Psoas muscle (tissue), 8 donors: ENCODE results near the gene SOD1. TPM values are rescaled to one million over a fixed set of nuclear protein-coding genes. Genes with fewer than 3 reads are reported as not detected.
"Not testable (repeated sequence)": the region's sequence is repeated elsewhere in the genome, so short reads cannot be mapped to it uniquely, and the experiment has no call there.

Experiments
- ATAC-seq, 4 donors: fragments of 200-7000 bp; cut with Tn5 transposase; one replicate each; pipeline ENCODE4 v1.9.1; 2020; ENCODE audit warnings: moderate library complexity in 3 of 4, mild to moderate bottlenecking in 2 of 4
- DNase-seq, 2 donors: peaks; one replicate each; pipeline ENCODE4 v3.0.0-alpha.2; 2020
- H3K27ac ChIP-seq: fragments of 200-600 bp; one replicate; pipeline ENCODE4 v1.8.0; 2022
- H3K27me3 ChIP-seq, 3 donors: fragments of 200-600 bp in 1 of 3; one replicate each; pipeline versions ENCODE4 v1.6.1 to v1.8.0; 2013 to 2022; ENCODE audit warnings: low read length in 2 of 3, mild to moderate bottlenecking in 2 of 3, moderate library complexity in 1 of 3; ENCODE audit not compliant: insufficient read depth in 3 of 3
- H3K36me3 ChIP-seq, 2 donors: fragments of 200-600 bp in 1 of 2; one replicate each; pipeline versions ENCODE4 v1.6.1 to v1.8.0; 2013 to 2022; ENCODE audit warnings: low read depth in 1 of 2, mild to moderate bottlenecking in 1 of 2, moderate library complexity in 1 of 2; ENCODE audit not compliant: insufficient read depth in 1 of 2
- H3K4me1 ChIP-seq: fragments of 200-600 bp; one replicate; pipeline ENCODE4 v1.8.0; 2022
- H3K4me3 ChIP-seq: fragments of 200-600 bp; one replicate; pipeline ENCODE4 v1.8.0; 2022; ENCODE audit warnings: mild to moderate bottlenecking
- H3K9me3 ChIP-seq: fragments of 200-600 bp; one replicate; pipeline ENCODE4 v1.8.0; 2022
- CTCF ChIP-seq: fragments of 200-600 bp; IDR thresholded peaks from one replicate; pipeline ENCODE4 v1.8.0; 2022; ENCODE audit warnings: antibody characterized with exemption
- WGBS, 3 donors: extraction: QIAGEN DNeasy Blood & Tissue Kit; methylation state at CpG; one replicate each; pipeline versions ENCODE4 v1.1.6 to v1.1.7; 2013; 5-methylcytosine and 5-hydroxymethylcytosine counted together
- intact Hi-C, 2 donors: fragments of 100-400 bp; cut with DNase I; formaldehyde crosslinking; loops; one replicate each; pipeline versions ENCODE4 v1.11.0 to v1.14.2; 2022
- polyA plus RNA-seq, 3 donors: library from polyadenylated mRNA; stranded (reverse); fragments of 200-250 nt; gene quantifications; one replicate each; pipeline ENCODE4 v1.2.3, GENCODE V29; 2013
- total RNA-seq, 4 donors: library from RNA; stranded (reverse); fragmentation: NEBNext Ultra II Directional in 2 of 4; extraction: Animal tissue kit (Norgen Biotek cat#: 25700) in 2 of 4; gene quantifications; one replicate each; pipeline versions ENCODE4 v1.2.1 to v1.2.4, GENCODE V29; 2021 to 2023
- donor health status: healthy with polysubstance abuse.
- donor health status: DM: no; HTN: no; CAD: no; lungs with moderate emphysema.
- donor health status: Bipolar disorder and iron deficiency.
- donor health status: healthy.
- donor health status: DM: yes; HTN: yes; CAD: no.
- donor health status: DM: no; HTN: no; CAD: no.
- donor health status: DM: no; HTN: no; CAD: no.
- donor health status: DM: yes; HTN: yes; CAD: no.

The SOD1 gene
- total and polyA plus RNA-seq, 7 donors: 226 to 890 (median 305) TPM

GRCh38 chr21:31654340-31654739 is 5.2 kb upstream of the SOD1 start:
- DNase-seq: no peak

GRCh38 chr21:31654821-31655580 is 4.5 kb upstream of the SOD1 start:
- H3K36me3 ChIP-seq, H3K4me3 ChIP-seq, H3K9me3 ChIP-seq, intact Hi-C loops, H3K27me3 ChIP-seq, DNase-seq, ATAC-seq, H3K4me1 ChIP-seq, H3K27ac ChIP-seq: not testable (repeated sequence)
- WGBS, 3 donors: 67 to 74% (median 73%) methylated on average over 17 to 20 of the region's 21 CpGs

More at GRCh38 chr21:31654340-31654739, 5.2 kb upstream of the SOD1 start:
- no peaks in the 10 kb centered on the region for H3K36me3 ChIP-seq
- no peak overlapping the region for H3K27ac ChIP-seq
- H3K27me3 ChIP-seq: no peaks in the 10 kb centered on the region
- intact Hi-C loops: no loop called here
- TF ChIP-seq CTCF: no peak
- no peaks in the 10 kb centered on the region for H3K9me3 ChIP-seq
- no peaks in the 10 kb centered on the region for H3K4me1 ChIP-seq
- no peak for ATAC-seq
- no peak overlapping the region for H3K4me3 ChIP-seq
- 93 to 97% (median 96%) methylated on average over 16 to 20 of the region's 20 CpGs for WGBS, 3 donors

GRCh38 chr21:31656199-31657095 is 3.0 kb upstream of the SOD1 start:
- 89 to 94% (median 92%) methylated on average over 13 of the region's 13 CpGs for WGBS, 3 donors
- H3K27ac ChIP-seq: no peak overlapping the region
- H3K4me3 ChIP-seq: no peak overlapping the region
- H3K4me1 ChIP-seq: peaks cover 7% of the 10 kb centered on the region
- DNase-seq (no peak), ATAC-seq (no peak)
- intact Hi-C loops: no loop called here
- no peaks in the 10 kb centered on the region for H3K9me3 ChIP-seq
- H3K27me3 ChIP-seq: no peaks in the 10 kb centered on the region
- peaks cover 0 to 2% of the 10 kb centered on the region in 2 donors for H3K36me3 ChIP-seq
- no peak for TF ChIP-seq CTCF

- Histone ChIP-seq H3K4me3 (no peak overlapping the region), H3K27ac (no peak overlapping the region), H3K4me1 (peaks cover 18% of the 10 kb centered on the region), H3K36me3 (peaks cover 0 to 12% of the 10 kb centered on the region in 2 donors), H3K27me3 (no peaks in the 10 kb centered on the region), H3K9me3 (no peaks in the 10 kb centered on the region)
- TF ChIP-seq CTCF: no peak
- DNase-seq (no peak), ATAC-seq (no peak)
- 71 to 82% (median 72%) methylated on average over 9 of the region's 9 CpGs for WGBS, 3 donors
- intact Hi-C loops: no loop called here
Observed at GRCh38 chr21:31658053-31658452, 1.4 kb upstream of the SOD1 start.

- H3K36me3 ChIP-seq: peaks cover 3 to 24% of the 10 kb centered on the region in 2 donors
- intact Hi-C loops: no loop called here
- H3K9me3 ChIP-seq: no peaks in the 10 kb centered on the region
- 0 to 1% (median 1%) methylated on average over 18 of the region's 18 CpGs for WGBS, 3 donors
- no peaks in the 10 kb centered on the region for H3K27me3 ChIP-seq
- peak overlapping the region; percentile 86 for H3K27ac ChIP-seq
- peaks cover 23% of the 10 kb centered on the region for H3K4me1 ChIP-seq
- DNase-seq (no peak), ATAC-seq (peak; percentile 31 to 66 (median 40))
- TF ChIP-seq CTCF: no peak
- H3K4me3 ChIP-seq: peak overlapping the region; percentile 87
Observed at GRCh38 chr21:31659286-31659535, 282 bp upstream of the SOD1 start.
